Fibroblast of pulmonary artery (primary cell): Measurements from ENCODE around the gene KLK10.

Experiments used
- DNase-seq: peaks from one replicate; pipeline ENCODE4 v3.0.0-alpha.2; 2010; ENCODE audit warnings: low read depth
- H3K4me3 ChIP-seq: replicated peaks from 2 replicates; pipeline ENCODE4 v1.5.1; 2011; ENCODE audit warnings: low read depth, mild to moderate bottlenecking, control low read depth, low read length, moderate library complexity
- CTCF ChIP-seq: IDR thresholded peaks from 2 replicates; pipeline ENCODE4 v1.5.1; 2011; ENCODE audit warnings: mild to moderate bottlenecking, control low read depth, low read length, inconsistent platforms; ENCODE audit errors: missing control alignments

The KLK10 gene

GRCh38 chr19:51060336-51060735 lies 40.8 kb upstream of the KLK10 start:
- H3K4me3 ChIP-seq: no peak overlapping the region
- TF ChIP-seq CTCF: no peak
- no peak for DNase-seq

- no peak for DNase-seq
- no peak overlapping the region for H3K4me3 ChIP-seq
- no peak for TF ChIP-seq CTCF
Measured at GRCh38 chr19:51059715-51060114, 40.2 kb upstream of the KLK10 start.

- no peak overlapping the region for H3K4me3 ChIP-seq
- DNase-seq: no peak
- no peak for TF ChIP-seq CTCF
Measured at GRCh38 chr19:51055866-51056265, 36.4 kb upstream of the KLK10 start.

GRCh38 chr19:51047031-51047335 lies 27.5 kb upstream of the KLK10 start:
- no peak overlapping the region for H3K4me3 ChIP-seq
- no peak for TF ChIP-seq CTCF
- DNase-seq: no peak

GRCh38 chr19:51044327-51044726 lies 24.8 kb upstream of the KLK10 start:
- no peak for TF ChIP-seq CTCF
- H3K4me3 ChIP-seq: no peak overlapping the region
- no peak for DNase-seq

- no peak overlapping the region for H3K4me3 ChIP-seq
- DNase-seq: no peak
- no peak for TF ChIP-seq CTCF
Measured at GRCh38 chr19:51043497-51043896, 24.0 kb upstream of the KLK10 start.

GRCh38 chr19:51040151-51040550 lies 20.6 kb upstream of the KLK10 start:
- DNase-seq: no peak
- H3K4me3 ChIP-seq: no peak overlapping the region
- no peak for TF ChIP-seq CTCF
